KMS-11 (cell line): ENCODE results near the gene TMPRSS7.

Experiments used
- H2AFZ ChIP-seq: fragments of 200-600 bp; sonication (generic); 2 replicates; pipeline ENCODE4 v1.6.1; 2016; ENCODE audit warnings: antibody characterized with exemption, mixed run types, low read depth
- H3K27ac ChIP-seq: fragments of 200-600 bp; sonication (generic); 2 replicates; pipeline ENCODE4 v1.6.1; 2016; ENCODE audit warnings: mild to moderate bottlenecking, mixed run types
- H3K27me3 ChIP-seq: fragments of 200-600 bp; sonication (generic); 2 replicates; pipeline ENCODE4 v1.6.1; 2017; ENCODE audit warnings: mild to moderate bottlenecking, low read depth, mixed run types, moderate library complexity; ENCODE audit not compliant: insufficient read depth
- H3K36me3 ChIP-seq: fragments of 200-600 bp; sonication (generic); 2 replicates; pipeline ENCODE4 v1.6.1; 2017; ENCODE audit warnings: mild to moderate bottlenecking, mixed run types; ENCODE audit not compliant: insufficient read depth
- H3K4me1 ChIP-seq: fragments of 200-600 bp; sonication (generic); 2 replicates; pipeline ENCODE4 v1.6.1; 2016; ENCODE audit warnings: mild to moderate bottlenecking, low read depth, mixed run types; ENCODE audit not compliant: poor library complexity, severe bottlenecking
- H3K4me2 ChIP-seq: fragments of 200-600 bp; sonication (generic); 2 replicates; pipeline ENCODE4 v1.7.0; 2016; ENCODE audit warnings: mild to moderate bottlenecking, mixed run types
- H3K4me3 ChIP-seq: fragments of 200-600 bp; sonication (generic); IDR thresholded peaks from 2 replicates; pipeline ENCODE4 v1.6.1; 2017; ENCODE audit warnings: low read depth, low read length, mixed read lengths; ENCODE audit not compliant: insufficient read depth
- H3K79me2 ChIP-seq: fragments of 200-600 bp; sonication (generic); 2 replicates; pipeline ENCODE4 v1.6.1; 2016; ENCODE audit warnings: low read depth, mixed run types; ENCODE audit not compliant: insufficient read depth
- H3K9ac ChIP-seq: fragments of 200-600 bp; sonication (generic); 2 replicates; pipeline ENCODE4 v1.6.1; 2016; ENCODE audit warnings: mild to moderate bottlenecking, mixed run types
- H4K20me1 ChIP-seq: fragments of 200-600 bp; sonication (generic); 2 replicates; pipeline ENCODE4 v1.6.1; 2016; ENCODE audit warnings: mild to moderate bottlenecking, mixed run types; ENCODE audit not compliant: insufficient read depth
- CTCF ChIP-seq: fragments of 200-600 bp; sonication (generic); conservative IDR thresholded peaks from 2 replicates; pipeline ENCODE4 v1.6.1; 2017; ENCODE audit warnings: low read depth, mild to moderate bottlenecking, antibody characterized with exemption, low read length, moderate library complexity, mixed read lengths

TMPRSS7 gene

GRCh38 chr3:111998636-111999483 lies 35.7 kb upstream of the TMPRSS7 start, which contains the start of gene TAGLN3:
TSS of gene TAGLN3 (plus strand) at chr3:111998922. CDS start at chr3:111999423, 501 bp downstream.
- Histone ChIP-seq H3K36me3 (no peaks in the 10 kb centered on the region), H3K4me1 (no peaks in the 10 kb centered on the region), H4K20me1 (no peaks in the 10 kb centered on the region), H3K27me3 (no peaks in the 10 kb centered on the region), H3K4me3 (no peak within 1 kb of the TSS), H3K79me2 (no peaks in the 10 kb centered on the region), H2AFZ (no peak within 1 kb of the TSS), H3K4me2 (no peak within 1 kb of the TSS), H3K27ac (no peak within 1 kb of the TSS), H3K9ac (no peak within 1 kb of the TSS)
- no peak for TF ChIP-seq CTCF

- Histone ChIP-seq H3K9ac (no peak overlapping the region), H3K27ac (no peak overlapping the region), H2AFZ (no peak overlapping the region), H4K20me1 (no peaks in the 10 kb centered on the region), H3K4me2 (no peak overlapping the region), H3K36me3 (no peaks in the 10 kb centered on the region), H3K27me3 (no peaks in the 10 kb centered on the region), H3K4me1 (no peaks in the 10 kb centered on the region), H3K79me2 (no peaks in the 10 kb centered on the region), H3K4me3 (no peak overlapping the region)
- TF ChIP-seq CTCF: no peak
Measured at GRCh38 chr3:111999484-112000324, 34.8 kb upstream of the TMPRSS7 start.

GRCh38 chr3:112000367-112000771 lies 34.2 kb upstream of the TMPRSS7 start:
- Histone ChIP-seq H3K4me3 (no peak overlapping the region), H3K4me1 (no peaks in the 10 kb centered on the region), H3K27me3 (no peaks in the 10 kb centered on the region), H4K20me1 (no peaks in the 10 kb centered on the region), H3K27ac (no peak overlapping the region), H3K4me2 (no peak overlapping the region), H3K9ac (no peak overlapping the region), H3K79me2 (no peaks in the 10 kb centered on the region), H2AFZ (no peak overlapping the region), H3K36me3 (no peaks in the 10 kb centered on the region)
- no peak for TF ChIP-seq CTCF

- no peak overlapping the region for H3K9ac ChIP-seq
- no peak overlapping the region for H3K27ac ChIP-seq
- no peaks in the 10 kb centered on the region for H3K36me3 ChIP-seq
- no peaks in the 10 kb centered on the region for H3K79me2 ChIP-seq
- H3K27me3 ChIP-seq: no peaks in the 10 kb centered on the region
- H4K20me1 ChIP-seq: no peaks in the 10 kb centered on the region
- no peak overlapping the region for H3K4me2 ChIP-seq
- no peak for TF ChIP-seq CTCF
- no peak overlapping the region for H3K4me3 ChIP-seq
- no peaks in the 10 kb centered on the region for H3K4me1 ChIP-seq
- no peak overlapping the region for H2AFZ ChIP-seq
Measured at GRCh38 chr3:112000966-112001365, 33.6 kb upstream of the TMPRSS7 start.
